Keratinocyte (primary cell): ENCODE results near the gene ADGRA3. TPM values are rescaled to one million over a fixed set of nuclear protein-coding genes. Genes with fewer than 3 reads are reported as not detected.
A peak's percentile ranks its signal among the peaks of the same experiment; 100 is the strongest.

ENCODE experiments used
- DNase-seq: peaks from one replicate; pipeline ENCODE4 v3.0.0-alpha.2; 2011; ENCODE audit warnings: low read depth, missing footprints, low spot score
- FAIRE-seq: peaks from 2 replicates; lab custom pipeline; 2011; peaks lifted over from hg19 to GRCh38; lab: Jason Lieb, UNC
- H2AFZ ChIP-seq: 2 replicates; pipeline ENCODE4 v1.6.0; 2012; ENCODE audit warnings: low read length, control low read depth, inconsistent platforms; ENCODE audit not compliant: control insufficient read depth
- H3K27ac ChIP-seq: 2 replicates; pipeline ENCODE4 v1.5.1; 2011; ENCODE audit warnings: low read length; ENCODE audit not compliant: control insufficient read depth, insufficient read depth
- H3K27me3 ChIP-seq: 3 replicates; pipeline ENCODE4 v1.6.0; 2011; ENCODE audit warnings: low read length; ENCODE audit not compliant: control insufficient read depth, insufficient read depth; ENCODE audit errors: extremely low read depth
- H3K36me3 ChIP-seq, 2 experiments: 2 replicates in 1 of 2; 3 replicates in 1 of 2; pipeline ENCODE4 v1.5.1; 2011; ENCODE audit warnings: low read length in 2 of 2, mild to moderate bottlenecking in 1 of 2; ENCODE audit not compliant: control insufficient read depth in 2 of 2, insufficient read depth in 2 of 2; ENCODE audit errors: extremely low read depth in 1 of 2
- H3K4me1 ChIP-seq: 3 replicates; pipeline ENCODE4 v1.5.1; 2011; ENCODE audit warnings: low read length; ENCODE audit not compliant: control insufficient read depth, insufficient read depth; ENCODE audit errors: extremely low read depth
- H3K4me2 ChIP-seq: 3 replicates; pipeline ENCODE4 v1.6.0; 2011; ENCODE audit warnings: low read depth, low read length; ENCODE audit not compliant: control insufficient read depth, insufficient read depth; ENCODE audit errors: extremely low read depth
- H3K4me3 ChIP-seq, 3 experiments: fragments of 200-600 bp in 1 of 3; sonication (generic) in 1 of 3; 2 replicates in 2 of 3; 3 replicates in 1 of 3; pipeline ENCODE4 v1.5.1; 2011 to 2016; ENCODE audit warnings: low read length in 3 of 3, mild to moderate bottlenecking in 3 of 3, control low read depth in 2 of 3, inconsistent platforms in 1 of 3, low read depth in 1 of 3, mixed read lengths in 1 of 3, mixed run types in 1 of 3, moderate library complexity in 1 of 3; ENCODE audit not compliant: control insufficient read depth in 2 of 3, insufficient read depth in 2 of 3; ENCODE audit errors: extremely low read depth in 1 of 3
- H3K79me2 ChIP-seq: 2 replicates; pipeline ENCODE4 v1.6.0; 2012; ENCODE audit warnings: low read length; ENCODE audit not compliant: control insufficient read depth, insufficient read depth
- H3K9ac ChIP-seq: 3 replicates; pipeline ENCODE4 v1.6.0; 2011; ENCODE audit warnings: low read length; ENCODE audit not compliant: control insufficient read depth, insufficient read depth; ENCODE audit errors: extremely low read depth
- H3K9me1 ChIP-seq: 3 replicates; pipeline ENCODE4 v1.6.0; 2011; ENCODE audit warnings: low read length; ENCODE audit not compliant: control insufficient read depth, insufficient read depth; ENCODE audit errors: extremely low read depth
- H3K9me3 ChIP-seq: 2 replicates; pipeline ENCODE4 v1.5.1; 2012; ENCODE audit warnings: low read depth, low read length; ENCODE audit not compliant: control insufficient read depth
- H4K20me1 ChIP-seq: 3 replicates; pipeline ENCODE4 v1.6.0; 2011; ENCODE audit warnings: low read length; ENCODE audit not compliant: control insufficient read depth, insufficient read depth; ENCODE audit errors: extremely low read depth
- CTCF ChIP-seq, 3 experiments: IDR thresholded peaks in 1 of 3; conservative IDR thresholded peaks in 1 of 3; optimal IDR thresholded peaks in 1 of 3; 2 replicates in 2 of 3; 3 replicates in 1 of 3; pipeline versions ENCODE3 to v1.5.1; 2011; ENCODE audit warnings: low read length in 3 of 3, mild to moderate bottlenecking in 3 of 3, moderate library complexity in 2 of 3, control low read depth in 1 of 3, inconsistent platforms in 1 of 3; ENCODE audit not compliant: insufficient read depth in 2 of 3; ENCODE audit errors: extremely low read depth in 1 of 3
- EZH2 ChIP-seq: IDR thresholded peaks from one replicate; pipeline ENCODE4 v1.6.1; 2012; ENCODE audit warnings: inconsistent platforms, mild to moderate bottlenecking, low read length, moderate library complexity
- dilution Hi-C: fragments of 300-500 bp; cut with MboI; formaldehyde crosslinking; loops from one replicate; pipeline ENCODE4 v1.7.0; 2020; ENCODE audit warnings: low sequenced_read_pairs; ENCODE audit not compliant: extremely low pct_ligation_motif_present
- polyA plus RNA-seq, 5 experiments: library from polyadenylated mRNA; depleted of rRNA in 3 of 5; stranded (reverse) in 3 of 5; stranded (forward) in 1 of 5; unstranded in 1 of 5; fragments of >200 nt; gene quantifications; 1 replicate in 1 of 5; 2 replicates in 3 of 5; 3 replicates in 1 of 5; pipeline versions ENCODE4 v1.2.1 to v1.2.3, GENCODE V29; 2011 to 2012; ENCODE audit warnings: missing spikeins in 2 of 5, low read depth in 1 of 5, low replicate concordance in 1 of 5

ADGRA3 gene
- polyA plus RNA-seq, 1 donor (not counting 4 experiments of a cell fraction or from before 2014, with no cell fraction given): 38.7 TPM

DNA sequence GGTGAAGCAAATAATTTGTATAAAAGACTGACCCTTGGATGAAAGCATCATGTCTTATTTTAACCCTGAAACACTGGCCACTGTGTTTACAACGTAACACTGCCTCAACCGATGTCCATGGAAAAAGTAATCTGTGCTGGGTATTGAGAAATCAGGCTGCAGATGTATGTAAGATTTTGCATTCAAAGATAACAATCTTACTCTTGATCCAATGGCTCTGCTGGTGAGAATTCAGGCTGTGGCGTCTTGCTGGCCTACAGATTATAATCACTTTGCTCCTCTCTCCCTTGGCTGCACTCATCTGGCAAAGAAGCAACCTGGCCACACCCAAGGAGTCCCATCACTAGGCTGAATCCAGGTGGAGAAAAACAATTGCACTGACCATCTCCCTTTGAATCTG, 7.5 kb downstream of the ADGRA3 start:
- Histone ChIP-seq H3K9me3 (no peaks in the 10 kb centered on the region), H3K79me2 (peaks cover 95% of the 10 kb centered on the region), H2AFZ (no peak overlapping the region), H4K20me1 (no peaks in the 10 kb centered on the region), H3K4me2 (no peak overlapping the region), H3K9ac (no peak overlapping the region), H3K4me3 (no peak overlapping the region), H3K4me1 (peaks cover 35% of the 10 kb centered on the region), H3K27me3 (no peaks in the 10 kb centered on the region), H3K27ac (no peak overlapping the region), H3K36me3 (peaks cover 0 to 3% of the 10 kb centered on the region in 2 experiments), H3K9me1 (peaks cover 8% of the 10 kb centered on the region)
- DNase-seq (no peak), FAIRE-seq (peak; percentile 34)
- dilution Hi-C loops: no loop called here
- TF ChIP-seq CTCF (optimal IDR thresholded peaks at IDR 0.05 in 1 of 3, IDR thresholded peaks at IDR 0.05 in 1 of 3, conservative IDR thresholded peaks at IDR 0.05 in 1 of 3; ENCODE audit: extremely low read depth in 1 of 3, insufficient read depth in 2 of 3, low read length in 3 of 3): no peak
- no peak for TF ChIP-seq EZH2

DNA sequence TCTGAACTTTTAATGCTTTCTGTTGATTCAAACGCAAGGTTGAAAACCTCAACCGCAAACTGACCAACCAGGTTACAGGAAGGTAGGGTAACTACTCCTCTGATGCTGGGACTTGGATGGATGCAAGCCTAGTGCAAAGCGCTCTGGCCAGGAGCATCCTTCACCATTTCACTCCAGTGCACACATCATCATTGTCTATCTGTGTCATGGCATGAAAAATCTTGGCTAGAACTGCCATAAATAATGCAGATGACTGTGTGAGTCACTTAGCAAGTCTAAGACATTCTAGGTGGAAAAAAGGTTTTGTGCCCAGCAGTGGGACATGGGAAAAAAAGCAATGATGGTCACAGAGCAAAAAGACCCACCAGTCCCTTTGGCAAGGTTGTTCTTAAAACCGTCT, 10.9 kb downstream of the ADGRA3 start:
- peaks cover 77% of the 10 kb centered on the region for H3K79me2 ChIP-seq
- no peak overlapping the region for H3K4me2 ChIP-seq
- DNase-seq: no peak

More for the DNA sequence above, 10.9 kb downstream of the ADGRA3 start:
- Histone ChIP-seq H3K36me3 (peaks cover 0 to 3% of the 10 kb centered on the region in 2 experiments), H3K9me1 (peaks cover 8% of the 10 kb centered on the region), H3K9ac (no peak overlapping the region), H3K9me3 (no peaks in the 10 kb centered on the region), H3K27ac (peak overlapping the region; percentile 19), H3K4me3 (no peak overlapping the region), H4K20me1 (no peaks in the 10 kb centered on the region), H2AFZ (no peak overlapping the region), H3K27me3 (no peaks in the 10 kb centered on the region), H3K4me1 (peaks cover 51% of the 10 kb centered on the region)
- peak; percentile 17 for FAIRE-seq
- TF ChIP-seq CTCF (optimal IDR thresholded peaks at IDR 0.05 in 1 of 3, IDR thresholded peaks at IDR 0.05 in 1 of 3, conservative IDR thresholded peaks at IDR 0.05 in 1 of 3; ENCODE audit: extremely low read depth in 1 of 3, insufficient read depth in 2 of 3, low read length in 3 of 3): no peak
- TF ChIP-seq EZH2: no peak
- dilution Hi-C loops: no loop called here
